ENCODE results near the gene ATF7.

DNA sequence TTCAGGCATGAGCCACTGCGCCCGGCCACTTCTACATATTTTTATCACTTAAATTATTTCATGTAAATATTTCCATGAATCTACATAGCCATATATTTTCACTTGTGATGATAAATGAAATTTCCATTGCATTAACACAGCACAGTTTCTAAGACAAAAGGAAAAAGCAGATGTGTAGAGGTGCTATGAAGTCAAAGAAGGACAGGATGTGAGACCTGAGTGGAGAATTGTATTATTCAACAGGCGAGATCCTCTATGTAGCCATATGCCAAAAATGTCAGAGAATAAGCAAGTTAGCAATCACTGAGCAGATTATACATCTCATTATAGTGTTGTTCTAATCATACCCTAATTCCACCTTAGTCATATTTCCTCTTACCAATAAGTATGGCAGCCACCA is 38.1 kb downstream of the ATF7 start:
- TF ChIP-seq POLR2A (IDR thresholded peaks at IDR 0.05): no peak
- TF ChIP-seq, protein P1, sequence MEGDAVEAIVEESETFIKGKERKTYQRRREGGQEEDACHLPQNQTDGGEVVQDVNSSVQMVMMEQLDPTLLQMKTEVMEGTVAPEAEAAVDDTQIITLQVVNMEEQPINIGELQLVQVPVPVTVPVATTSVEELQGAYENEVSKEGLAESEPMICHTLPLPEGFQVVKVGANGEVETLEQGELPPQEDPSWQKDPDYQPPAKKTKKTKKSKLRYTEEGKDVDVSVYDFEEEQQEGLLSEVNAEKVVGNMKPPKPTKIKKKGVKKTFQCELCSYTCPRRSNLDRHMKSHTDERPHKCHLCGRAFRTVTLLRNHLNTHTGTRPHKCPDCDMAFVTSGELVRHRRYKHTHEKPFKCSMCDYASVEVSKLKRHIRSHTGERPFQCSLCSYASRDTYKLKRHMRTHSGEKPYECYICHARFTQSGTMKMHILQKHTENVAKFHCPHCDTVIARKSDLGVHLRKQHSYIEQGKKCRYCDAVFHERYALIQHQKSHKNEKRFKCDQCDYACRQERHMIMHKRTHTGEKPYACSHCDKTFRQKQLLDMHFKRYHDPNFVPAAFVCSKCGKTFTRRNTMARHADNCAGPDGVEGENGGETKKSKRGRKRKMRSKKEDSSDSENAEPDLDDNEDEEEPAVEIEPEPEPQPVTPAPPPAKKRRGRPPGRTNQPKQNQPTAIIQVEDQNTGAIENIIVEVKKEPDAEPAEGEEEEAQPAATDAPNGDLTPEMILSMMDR (IDR thresholded peaks at IDR 0.05): no peak
- no peak for TF ChIP-seq POLR2AphosphoS5 (IDR thresholded peaks at IDR 0.05)
